Gastrocnemius medialis (tissue), 4 donors: ENCODE measurements around the gene SMC3. TPM values are rescaled to one million over a fixed set of nuclear protein-coding genes. Genes with fewer than 3 reads are reported as not detected.

Experiments
- ATAC-seq, 2 donors: fragments of 150-250 bp; one replicate each; pipeline ENCODE4 v1.9.1; 2016
- DNase-seq, 2 donors: peaks; one replicate each; pipeline ENCODE4 v3.0.0-alpha.2; 2019
- H3K27ac ChIP-seq, 4 donors: fragments of 200-600 bp; sonication (generic); 1 replicate in 1 of 4; 2 replicates in 3 of 4; pipeline ENCODE4 v1.5.1; 2016 to 2018; ENCODE audit warnings: mild to moderate bottlenecking in 2 of 4, moderate library complexity in 1 of 4
- H3K27me3 ChIP-seq, 3 donors: fragments of 200-600 bp; sonication (generic) in 2 of 3; 1 replicate in 1 of 3; 2 replicates in 2 of 3; pipeline versions ENCODE4 v1.5.1 to v1.6.0; 2016 to 2019; ENCODE audit warnings: mild to moderate bottlenecking in 1 of 3, moderate library complexity in 1 of 3
- H3K36me3 ChIP-seq, 2 donors: fragments of 200-600 bp; sonication (generic) in 1 of 2; one replicate each; pipeline ENCODE4 v1.5.1; 2017 to 2018
- H3K4me1 ChIP-seq, 2 donors: fragments of 200-600 bp; sonication (generic) in 1 of 2; one replicate each; pipeline ENCODE4 v1.5.1; 2016 to 2017; ENCODE audit warnings: mild to moderate bottlenecking in 2 of 2
- H3K4me3 ChIP-seq, 4 donors: fragments of 200-600 bp; sonication (generic) in 3 of 4; 1 replicate in 1 of 4; 2 replicates in 3 of 4; pipeline ENCODE4 v1.5.1; 2016 to 2019; ENCODE audit warnings: mild to moderate bottlenecking in 2 of 4
- H3K9me3 ChIP-seq, 3 donors: fragments of 200-600 bp; sonication (generic) in 2 of 3; 1 replicate in 1 of 3; 2 replicates in 2 of 3; pipeline ENCODE4 v1.5.1; 2016 to 2019
- CTCF ChIP-seq, 5 experiments: fragments of 450-650 bp in 3 of 5; fragments of 200-600 bp in 2 of 5; sonication (generic) in 2 of 5; IDR thresholded peaks in 4 of 5; conservative IDR thresholded peaks in 1 of 5; 1 replicate in 4 of 5; 2 replicates in 1 of 5; pipeline ENCODE4 v1.5.1; 2016 to 2019; ENCODE audit warnings: antibody characterized with exemption in 5 of 5, mild to moderate bottlenecking in 3 of 5, moderate library complexity in 3 of 5
- POLR2A ChIP-seq, 2 donors: fragments of 450-650 bp; IDR thresholded peaks; one replicate each; pipeline ENCODE4 v1.6.1; 2017; ENCODE audit warnings: antibody characterized with exemption in 2 of 2, mild to moderate bottlenecking in 2 of 2, moderate library complexity in 2 of 2
- in situ Hi-C, 4 donors: fragments of 200-750 bp; cut with MboI; loops; one replicate each; pipeline versions ENCODE4 v1.15.0 to v1.8.0; 2017; ENCODE audit warnings: low sequenced_read_pairs in 4 of 4
- intact Hi-C: fragments of 100-400 bp; cut with DNase I; formaldehyde crosslinking; loops from one replicate; pipeline ENCODE4 v1.15.1; 2023; ENCODE audit warnings: low total_unique reads
- total RNA-seq, 4 donors: library from RNA; depleted of rRNA; stranded (reverse); fragments of >200 nt; gene quantifications; one replicate each; pipeline versions ENCODE4 v1.1.0 to v1.2.3, GENCODE V29; 2016

SMC3 gene
- total RNA-seq, 4 donors from 2014 or later: 19.5 to 25.9 (median 21.9) TPM

GRCh38 chr10:110574420-110574819, 6.9 kb downstream of the SMC3 start:
- Histone ChIP-seq H3K27ac (no peak overlapping the region), H3K9me3 (no peaks in the 10 kb centered on the region), H3K27me3 (no peaks in the 10 kb centered on the region), H3K4me3 (no peak overlapping the region), H3K4me1 (peaks cover 29% of the 10 kb centered on the region in 2 donors), H3K36me3 (peaks cover 0 to 25% of the 10 kb centered on the region in 2 donors)
- no peak for DNase-seq
- ATAC-seq: no peak
- TF ChIP-seq CTCF (IDR thresholded peaks at IDR 0.05 in 4 of 5, conservative IDR thresholded peaks at IDR 0.05 in 1 of 5) (no peak), POLR2A (IDR thresholded peaks at IDR 0.05) (no peak)
- in situ Hi-C loops (loop anchor here in 1 of 4 donors (25.0 kb wide), 1 partner anchor 687 kb away; no protein-coding TSS in a partner anchor), intact Hi-C loops (no loop called here)

GRCh38 chr10:110576220-110576619, 8.7 kb downstream of the SMC3 start:
- Histone ChIP-seq H3K36me3 (peaks cover 0 to 42% of the 10 kb centered on the region in 2 donors), H3K27me3 (no peaks in the 10 kb centered on the region), H3K27ac (no peak overlapping the region), H3K4me3 (no peak overlapping the region), H3K9me3 (no peaks in the 10 kb centered on the region), H3K4me1 (peaks cover 12 to 18% of the 10 kb centered on the region in 2 donors)
- in situ Hi-C loops (no loop called here), intact Hi-C loops (no loop called here)
- no peak for TF ChIP-seq POLR2A (IDR thresholded peaks at IDR 0.05)
- TF ChIP-seq CTCF (IDR thresholded peaks at IDR 0.05 in 4 of 5, conservative IDR thresholded peaks at IDR 0.05 in 1 of 5): no peak
- ATAC-seq: no peak
- DNase-seq: no peak

- H3K4me1 ChIP-seq: peaks cover 10 to 16% of the 10 kb centered on the region in 2 donors
- peaks cover 0 to 50% of the 10 kb centered on the region in 2 donors for H3K36me3 ChIP-seq
- no peak for DNase-seq
- intact Hi-C loops: no loop called here
- no peak for ATAC-seq
- no peaks in the 10 kb centered on the region for H3K27me3 ChIP-seq
- H3K9me3 ChIP-seq: no peaks in the 10 kb centered on the region
- no peak overlapping the region for H3K4me3 ChIP-seq
- no peak for TF ChIP-seq CTCF (IDR thresholded peaks at IDR 0.05 in 4 of 5, conservative IDR thresholded peaks at IDR 0.05 in 1 of 5)
- in situ Hi-C loops: no loop called here
- H3K27ac ChIP-seq: no peak overlapping the region
Observed at GRCh38 chr10:110577056-110577455, 9.6 kb downstream of the SMC3 start.

GRCh38 chr10:110584006-110584405, 16.5 kb downstream of the SMC3 start:
- DNase-seq: no peak
- no peak overlapping the region for H3K4me3 ChIP-seq
- H3K4me1 ChIP-seq: no peaks in the 10 kb centered on the region
- ATAC-seq: no peak
- no peaks in the 10 kb centered on the region for H3K9me3 ChIP-seq
- in situ Hi-C loops: no loop called here
- intact Hi-C loops: no loop called here
- peaks cover 0 to 86% of the 10 kb centered on the region in 2 donors for H3K36me3 ChIP-seq
- TF ChIP-seq CTCF (IDR thresholded peaks at IDR 0.05 in 4 of 5, conservative IDR thresholded peaks at IDR 0.05 in 1 of 5): no peak
- H3K27ac ChIP-seq: no peak overlapping the region
- H3K27me3 ChIP-seq: no peaks in the 10 kb centered on the region

- no peak for ATAC-seq
Observed at GRCh38 chr10:110591760-110592159, 24.3 kb downstream of the SMC3 start.

More at GRCh38 chr10:110591760-110592159, 24.3 kb downstream of the SMC3 start:
- Histone ChIP-seq H3K4me3 (no peak overlapping the region), H3K9me3 (no peaks in the 10 kb centered on the region), H3K36me3 (peaks cover 0 to 85% of the 10 kb centered on the region in 2 donors), H3K27ac (no peak overlapping the region), H3K27me3 (no peaks in the 10 kb centered on the region), H3K4me1 (no peaks in the 10 kb centered on the region)
- TF ChIP-seq POLR2A (IDR thresholded peaks at IDR 0.05) (no peak), CTCF (IDR thresholded peaks at IDR 0.05 in 4 of 5, conservative IDR thresholded peaks at IDR 0.05 in 1 of 5) (no peak)
- intact Hi-C loops (no loop called here), in situ Hi-C loops (no loop called here)
- DNase-seq: no peak
